Epithelial cell of esophagus (primary cell): ENCODE data around the gene ACOT11.

Source experiments
- DNase-seq: peaks from one replicate; pipeline ENCODE4 v3.0.0; 2010; ENCODE audit warnings: low read depth
- H3K4me3 ChIP-seq: 2 replicates; pipeline ENCODE4 v1.5.1; 2011; ENCODE audit warnings: mild to moderate bottlenecking, low read length, control low read depth
- TF ChIP-seq, protein P1 (sequence below): IDR thresholded peaks from 2 replicates; pipeline ENCODE4 v1.5.1; 2011; ENCODE audit warnings: low read depth, mild to moderate bottlenecking, low read length, control low read depth, inconsistent platforms; ENCODE audit not compliant: insufficient read depth; ENCODE audit errors: missing control alignments

ACOT11 gene

DNA sequence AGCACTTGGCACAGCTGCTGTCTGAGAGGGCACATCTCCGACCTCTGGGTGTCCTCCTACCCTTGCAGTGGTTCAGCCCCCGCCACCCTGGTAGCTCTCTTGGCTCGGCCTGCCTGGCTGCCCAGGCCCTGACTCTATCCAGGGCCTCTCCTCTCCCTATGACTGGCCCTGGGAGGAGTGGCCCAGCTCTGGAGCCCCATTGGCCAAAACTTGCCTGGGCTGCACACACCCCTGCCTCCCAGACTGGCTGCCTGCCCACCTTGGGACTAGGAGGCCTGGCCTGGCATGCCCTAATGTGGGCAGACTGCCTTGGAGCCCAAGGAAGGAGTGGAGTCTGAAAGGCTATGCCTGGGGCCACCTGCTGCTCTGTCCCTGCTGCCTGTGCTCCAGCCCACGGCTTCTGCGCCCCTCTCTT lies 33.6 kb downstream of the ACOT11 start:
- H3K4me3 ChIP-seq = no peak overlapping the region
- peak; percentile 94 for DNase-seq
- TF ChIP-seq, protein P1, sequence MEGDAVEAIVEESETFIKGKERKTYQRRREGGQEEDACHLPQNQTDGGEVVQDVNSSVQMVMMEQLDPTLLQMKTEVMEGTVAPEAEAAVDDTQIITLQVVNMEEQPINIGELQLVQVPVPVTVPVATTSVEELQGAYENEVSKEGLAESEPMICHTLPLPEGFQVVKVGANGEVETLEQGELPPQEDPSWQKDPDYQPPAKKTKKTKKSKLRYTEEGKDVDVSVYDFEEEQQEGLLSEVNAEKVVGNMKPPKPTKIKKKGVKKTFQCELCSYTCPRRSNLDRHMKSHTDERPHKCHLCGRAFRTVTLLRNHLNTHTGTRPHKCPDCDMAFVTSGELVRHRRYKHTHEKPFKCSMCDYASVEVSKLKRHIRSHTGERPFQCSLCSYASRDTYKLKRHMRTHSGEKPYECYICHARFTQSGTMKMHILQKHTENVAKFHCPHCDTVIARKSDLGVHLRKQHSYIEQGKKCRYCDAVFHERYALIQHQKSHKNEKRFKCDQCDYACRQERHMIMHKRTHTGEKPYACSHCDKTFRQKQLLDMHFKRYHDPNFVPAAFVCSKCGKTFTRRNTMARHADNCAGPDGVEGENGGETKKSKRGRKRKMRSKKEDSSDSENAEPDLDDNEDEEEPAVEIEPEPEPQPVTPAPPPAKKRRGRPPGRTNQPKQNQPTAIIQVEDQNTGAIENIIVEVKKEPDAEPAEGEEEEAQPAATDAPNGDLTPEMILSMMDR = no peak

DNA sequence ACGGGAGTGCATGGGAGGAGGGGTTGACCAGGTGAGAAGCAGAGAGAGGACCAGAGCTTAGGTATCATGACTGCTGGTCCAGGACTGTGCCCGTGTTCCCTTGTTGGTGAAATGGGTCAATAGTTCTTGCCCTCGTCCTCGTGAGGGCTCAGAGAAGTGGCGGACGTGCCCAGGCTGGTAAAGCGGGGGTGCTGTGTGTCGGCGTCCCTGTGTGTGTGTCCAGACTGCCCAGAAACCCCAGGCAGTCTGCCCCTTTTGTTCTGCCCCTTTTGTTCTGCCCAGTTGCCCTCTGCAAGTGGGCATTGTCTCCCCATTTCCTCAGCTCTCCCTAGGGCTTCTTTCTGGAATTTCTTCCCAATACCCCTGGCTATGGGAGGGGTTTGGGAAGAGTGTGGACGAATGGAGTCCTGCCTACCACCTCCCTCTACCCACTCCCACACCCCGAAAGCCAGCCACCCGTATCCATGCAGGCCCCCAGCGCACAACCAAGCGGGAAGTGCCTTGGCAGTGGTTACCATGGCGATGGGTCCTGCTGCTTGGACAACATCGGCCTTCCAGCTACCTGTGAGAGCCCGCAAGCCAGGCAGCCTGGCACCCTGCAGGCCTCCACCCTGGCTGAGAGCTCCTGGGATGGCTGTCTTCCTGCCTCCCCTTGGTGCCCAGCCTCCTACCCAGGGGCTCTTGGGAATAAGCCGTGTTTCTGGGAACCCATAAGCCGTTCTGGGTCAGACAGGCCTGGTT lies 34.7 kb downstream of the ACOT11 start:
- TF ChIP-seq, protein P1 = no peak
- no peak for DNase-seq
- H3K4me3 ChIP-seq = no peak overlapping the region

DNA sequence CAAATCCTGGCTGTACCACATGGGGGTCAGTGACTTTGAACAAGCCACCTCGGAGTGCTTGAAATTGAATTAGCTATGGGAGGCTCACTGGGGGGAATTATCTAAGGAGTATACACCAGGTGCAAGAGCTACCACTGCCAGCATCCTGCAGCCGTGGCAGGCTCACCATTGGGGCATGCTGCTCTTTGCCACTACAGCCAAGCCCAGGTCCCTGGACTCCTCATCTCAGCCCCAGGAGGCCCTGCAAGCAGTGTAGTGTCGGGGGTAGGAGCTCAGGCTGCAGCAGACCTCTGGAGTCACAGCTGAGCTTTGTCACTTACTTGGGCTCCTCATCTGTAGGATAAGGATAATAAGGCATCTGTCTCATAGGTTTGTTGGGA lies 35.3 kb downstream of the ACOT11 start:
- no peak for DNase-seq
- TF ChIP-seq, protein P1 = no peak

DNA sequence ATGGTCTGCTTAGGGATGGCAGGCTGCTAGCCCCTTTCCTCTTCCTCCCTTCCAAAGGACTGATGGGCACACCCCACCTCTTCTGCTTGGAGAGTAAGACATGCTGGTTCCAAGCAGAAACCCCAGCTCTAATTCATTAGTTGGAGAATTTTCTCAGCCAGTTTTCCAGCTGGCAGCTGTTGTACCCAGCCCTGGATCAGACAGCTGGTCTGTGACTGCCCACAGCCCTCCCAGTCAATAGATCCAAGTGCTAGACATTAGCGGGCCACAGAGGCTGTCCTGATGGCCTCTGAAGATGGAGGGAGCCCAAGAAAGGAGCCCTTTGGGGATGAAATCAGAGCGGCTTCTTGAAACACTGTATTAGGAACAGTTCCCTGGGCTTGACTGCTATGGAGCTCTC lies 35.8 kb downstream of the ACOT11 start:
- no peak for DNase-seq
- H3K4me3 ChIP-seq = no peak overlapping the region
- TF ChIP-seq, protein P1 = no peak

More for the DNA sequence above, 35.3 kb downstream of the ACOT11 start:
- no peak overlapping the region for H3K4me3 ChIP-seq

DNA sequence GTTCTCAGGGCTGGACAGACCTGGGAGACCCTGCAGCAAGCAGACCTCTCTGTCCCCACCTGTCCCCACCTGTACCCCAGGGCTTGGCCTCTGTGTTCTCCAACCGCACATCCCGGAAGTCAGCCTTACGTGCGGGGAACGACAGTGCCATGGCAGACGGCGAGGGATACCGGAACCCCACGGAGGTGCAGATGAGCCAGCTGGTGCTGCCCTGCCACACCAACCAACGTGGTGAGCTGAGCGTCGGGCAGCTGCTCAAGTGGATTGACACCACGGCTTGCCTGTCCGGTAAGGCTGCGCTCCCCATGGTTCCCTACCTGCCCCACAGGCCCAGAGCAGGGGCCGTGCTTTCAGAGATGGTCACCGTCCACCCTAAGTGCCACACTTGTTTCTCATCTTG lies 36.5 kb downstream of the ACOT11 start:
- no peak overlapping the region for H3K4me3 ChIP-seq
- DNase-seq = no peak
- TF ChIP-seq, protein P1 = no peak

DNA sequence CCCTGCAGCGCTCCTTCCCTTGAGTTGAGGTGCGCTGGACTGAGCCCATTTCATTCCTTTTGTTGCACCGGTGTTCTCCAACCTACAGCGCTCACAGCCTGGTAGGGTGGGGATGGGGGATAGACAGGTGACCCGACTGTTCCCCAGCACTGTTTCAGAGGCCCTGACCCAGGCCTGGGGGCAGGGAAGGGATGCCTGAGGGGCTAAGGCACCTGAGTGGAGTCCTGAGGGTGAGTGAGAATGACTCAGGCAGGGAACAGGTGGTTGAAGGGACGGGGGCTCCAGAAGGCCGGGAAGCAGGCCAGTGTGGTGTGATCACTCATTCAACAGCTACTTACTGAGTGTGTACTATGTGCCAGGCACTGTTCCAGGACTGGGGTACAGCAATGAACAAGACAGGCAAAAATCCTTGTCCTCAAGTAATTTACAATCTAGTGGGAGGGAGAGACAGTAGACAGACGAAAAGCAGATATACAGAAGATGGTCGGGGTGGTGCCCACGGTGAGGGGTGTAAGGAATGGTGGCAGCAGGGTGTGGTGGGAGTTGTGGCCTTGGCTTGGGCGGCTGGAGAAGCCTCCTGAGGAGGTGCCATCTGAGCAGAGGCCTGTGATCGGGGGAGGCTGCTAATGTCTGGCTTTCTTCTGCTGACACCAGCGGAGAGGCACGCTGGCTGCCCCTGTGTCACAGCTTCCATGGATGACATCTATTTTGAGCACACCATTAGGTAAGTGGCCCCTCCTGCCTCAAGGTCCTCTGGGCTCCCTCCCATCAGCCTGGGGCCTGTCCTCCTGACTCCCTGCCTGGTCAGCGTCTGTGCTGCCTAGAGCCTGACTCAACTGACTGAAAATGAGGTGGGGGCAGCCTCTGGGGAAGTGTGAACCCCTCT lies 37.4 kb downstream of the ACOT11 start:
- DNase-seq = no peak
- TF ChIP-seq, protein P1 = no peak
- no peak overlapping the region for H3K4me3 ChIP-seq
